Breast epithelium (tissue), 4 donors: ENCODE measurements around the gene CPPED1. TPM values are rescaled to one million over a fixed set of nuclear protein-coding genes. Genes with fewer than 3 reads are reported as not detected.

Source experiments
- DNase-seq, 2 donors: peaks; one replicate each; pipeline ENCODE4 v3.0.0-alpha.2; 2019; ENCODE audit warnings: low spot score in 2 of 2
- H3K27ac ChIP-seq, 2 donors: fragments of 200-600 bp; sonication (generic) in 1 of 2; one replicate each; pipeline ENCODE4 v1.5.1; 2016 to 2019; ENCODE audit warnings: mild to moderate bottlenecking in 1 of 2
- H3K27me3 ChIP-seq, 2 donors: fragments of 200-600 bp; sonication (generic) in 1 of 2; one replicate each; pipeline versions ENCODE4 v1.5.1 to v1.6.0; 2017 to 2019; ENCODE audit warnings: control low read depth in 1 of 2, mild to moderate bottlenecking in 1 of 2
- H3K36me3 ChIP-seq: fragments of 200-600 bp; one replicate; pipeline ENCODE4 v1.5.1; 2019
- H3K4me1 ChIP-seq, 2 donors: fragments of 200-600 bp; sonication (generic); one replicate each; pipeline ENCODE4 v1.5.1; 2016 to 2019; ENCODE audit warnings: control low read depth in 1 of 2
- H3K4me3 ChIP-seq, 3 donors: fragments of 200-600 bp; sonication (generic); 1 replicate in 2 of 3; 2 replicates in 1 of 3; pipeline ENCODE4 v1.5.1; 2016 to 2019; ENCODE audit warnings: mild to moderate bottlenecking in 3 of 3, moderate library complexity in 2 of 3
- H3K9me3 ChIP-seq, 2 donors: fragments of 200-600 bp; sonication (generic) in 1 of 2; one replicate each; pipeline ENCODE4 v1.5.1; 2016 to 2019; ENCODE audit warnings: control low read depth in 1 of 2
- POLR2A ChIP-seq: fragments of 450-650 bp; IDR thresholded peaks from one replicate; pipeline ENCODE4 v1.6.1; 2016; ENCODE audit warnings: antibody characterized with exemption, mild to moderate bottlenecking, moderate library complexity
- POLR2AphosphoS5 ChIP-seq, 3 donors: sonication (generic); formaldehyde crosslinking; IDR thresholded peaks; one replicate each; pipeline ENCODE4 v1.6.1; 2017; ENCODE audit warnings: antibody characterized with exemption in 3 of 3
- intact Hi-C: fragments of 100-400 bp; cut with DNase I; formaldehyde crosslinking; loops from one replicate; pipeline ENCODE4 v1.15.1; 2023; ENCODE audit warnings: low total_unique reads
- total RNA-seq, 3 donors: library from RNA; depleted of rRNA; stranded (reverse); fragments of >200 nt; gene quantifications; one replicate each; pipeline ENCODE4 v1.1.0, GENCODE V29; 2016
- TF ChIP-seq, protein P1 (sequence below), 3 donors: fragments of 450-650 bp; IDR thresholded peaks; one replicate each; pipeline ENCODE4 v1.5.1; 2016 to 2017; ENCODE audit warnings: antibody characterized with exemption in 3 of 3, mild to moderate bottlenecking in 3 of 3, moderate library complexity in 3 of 3

CPPED1 gene, protein sequence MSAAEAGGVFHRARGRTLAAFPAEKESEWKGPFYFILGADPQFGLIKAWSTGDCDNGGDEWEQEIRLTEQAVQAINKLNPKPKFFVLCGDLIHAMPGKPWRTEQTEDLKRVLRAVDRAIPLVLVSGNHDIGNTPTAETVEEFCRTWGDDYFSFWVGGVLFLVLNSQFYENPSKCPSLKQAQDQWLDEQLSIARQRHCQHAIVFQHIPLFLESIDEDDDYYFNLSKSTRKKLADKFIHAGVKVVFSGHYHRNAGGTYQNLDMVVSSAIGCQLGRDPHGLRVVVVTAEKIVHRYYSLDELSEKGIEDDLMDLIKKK
- 10 to 100 TPM in 2 of 3 donors, 1 to 10 TPM in 1; 9.2 to 23.0 (median 16.4) TPM for total RNA-seq

DNA sequence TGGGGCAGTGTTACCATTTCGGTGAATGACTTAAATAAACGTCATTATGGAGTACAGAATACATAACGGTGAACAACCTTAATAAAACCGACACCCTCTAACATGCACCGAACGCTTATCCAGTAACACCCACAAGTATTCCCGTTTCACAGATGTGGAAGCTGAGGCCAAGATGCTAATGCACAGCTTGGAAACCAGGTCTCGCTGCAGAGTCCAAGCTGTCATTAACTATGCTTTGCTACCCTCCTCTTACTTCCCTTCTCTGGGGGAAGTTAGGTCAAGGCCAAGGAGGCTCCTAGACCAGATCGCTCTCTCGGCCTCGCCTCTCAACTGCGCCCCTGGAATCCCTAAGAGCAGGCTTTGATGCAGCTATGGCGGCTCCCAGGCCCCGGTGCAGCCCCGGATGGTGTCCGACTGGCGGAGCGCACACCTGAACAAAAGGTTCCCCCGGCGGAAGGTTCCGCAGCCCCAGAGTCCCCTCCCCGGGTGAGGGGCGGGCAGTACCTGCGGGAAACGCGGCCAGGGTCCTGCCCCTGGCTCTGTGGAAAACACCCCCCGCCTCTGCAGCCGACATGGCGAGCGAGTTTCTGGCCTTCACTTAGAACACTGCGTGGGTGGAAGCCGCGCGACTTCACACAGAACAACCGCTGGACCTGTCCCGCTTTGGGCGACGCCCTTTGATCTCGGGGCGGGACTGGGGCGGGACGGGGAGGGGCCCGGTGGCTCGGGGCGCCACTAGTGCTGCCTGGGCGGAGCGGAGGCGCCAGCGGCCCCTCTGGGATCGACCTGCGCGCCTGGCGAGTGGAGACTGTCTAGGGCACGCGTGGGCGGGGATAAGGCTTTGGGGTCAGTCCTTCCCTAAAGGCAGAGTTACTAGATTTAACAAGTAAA is at the start of gene CPPED1:
TSS of gene CPPED1 (minus strand) at position 685 of the 891 bp plus-strand sequence. CDS start at position 574, 111 bp downstream.
- Histone ChIP-seq H3K4me1 (no peaks in the 10 kb centered on the region), H3K36me3 (no peaks in the 10 kb centered on the region), H3K27ac (peak within 1 kb of the TSS; percentile 68 to 92), H3K27me3 (no peaks in the 10 kb centered on the region), H3K4me3 (peak within 1 kb of the TSS; percentile 54 to 77 (median 63)), H3K9me3 (no peaks in the 10 kb centered on the region)
- intact Hi-C loops, result loop anchor here (2.0 kb wide), 1 partner anchor 57 kb away; no protein-coding TSS in a partner anchor
- peak; percentile 81 to 87 for DNase-seq
- TF ChIP-seq POLR2AphosphoS5 (IDR thresholded peaks at IDR 0.05) (peak; percentile 61 to 64 (median 62)), POLR2A (peak; percentile 20)
- TF ChIP-seq, protein P1, sequence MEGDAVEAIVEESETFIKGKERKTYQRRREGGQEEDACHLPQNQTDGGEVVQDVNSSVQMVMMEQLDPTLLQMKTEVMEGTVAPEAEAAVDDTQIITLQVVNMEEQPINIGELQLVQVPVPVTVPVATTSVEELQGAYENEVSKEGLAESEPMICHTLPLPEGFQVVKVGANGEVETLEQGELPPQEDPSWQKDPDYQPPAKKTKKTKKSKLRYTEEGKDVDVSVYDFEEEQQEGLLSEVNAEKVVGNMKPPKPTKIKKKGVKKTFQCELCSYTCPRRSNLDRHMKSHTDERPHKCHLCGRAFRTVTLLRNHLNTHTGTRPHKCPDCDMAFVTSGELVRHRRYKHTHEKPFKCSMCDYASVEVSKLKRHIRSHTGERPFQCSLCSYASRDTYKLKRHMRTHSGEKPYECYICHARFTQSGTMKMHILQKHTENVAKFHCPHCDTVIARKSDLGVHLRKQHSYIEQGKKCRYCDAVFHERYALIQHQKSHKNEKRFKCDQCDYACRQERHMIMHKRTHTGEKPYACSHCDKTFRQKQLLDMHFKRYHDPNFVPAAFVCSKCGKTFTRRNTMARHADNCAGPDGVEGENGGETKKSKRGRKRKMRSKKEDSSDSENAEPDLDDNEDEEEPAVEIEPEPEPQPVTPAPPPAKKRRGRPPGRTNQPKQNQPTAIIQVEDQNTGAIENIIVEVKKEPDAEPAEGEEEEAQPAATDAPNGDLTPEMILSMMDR (IDR thresholded peaks at IDR 0.05), result no peak

DNA sequence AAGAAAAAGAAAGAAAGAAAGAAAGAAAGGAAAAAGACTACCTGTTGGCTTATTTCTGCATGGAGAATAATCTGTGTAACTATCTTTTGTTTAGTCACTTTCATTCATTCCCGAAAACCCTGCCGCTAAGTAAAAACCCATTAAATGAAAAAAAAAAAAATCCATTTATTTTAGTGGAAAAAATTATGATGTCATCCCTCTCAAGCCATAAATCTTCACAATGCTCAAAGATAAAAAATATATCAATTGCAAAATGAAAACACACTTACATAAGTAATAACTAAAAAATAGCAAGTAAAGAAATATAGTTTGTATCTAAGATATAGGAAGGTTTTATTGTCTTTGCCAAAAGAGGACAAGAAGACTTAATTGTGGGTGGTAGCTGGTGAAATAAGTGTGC is 46.5 kb upstream of the CPPED1 start:
- no peak overlapping the region for H3K4me3 ChIP-seq
- H3K36me3 ChIP-seq, result no peaks in the 10 kb centered on the region
- intact Hi-C loops, result no loop called here
- no peaks in the 10 kb centered on the region for H3K4me1 ChIP-seq
- H3K27ac ChIP-seq, result no peak overlapping the region
- TF ChIP-seq POLR2A (no peak), POLR2AphosphoS5 (IDR thresholded peaks at IDR 0.05) (no peak)
- TF ChIP-seq, protein P1 (IDR thresholded peaks at IDR 0.05), result no peak
- H3K9me3 ChIP-seq, result peaks cover 0 to 2% of the 10 kb centered on the region in 2 donors
- no peak for DNase-seq
- H3K27me3 ChIP-seq, result no peaks in the 10 kb centered on the region

DNA sequence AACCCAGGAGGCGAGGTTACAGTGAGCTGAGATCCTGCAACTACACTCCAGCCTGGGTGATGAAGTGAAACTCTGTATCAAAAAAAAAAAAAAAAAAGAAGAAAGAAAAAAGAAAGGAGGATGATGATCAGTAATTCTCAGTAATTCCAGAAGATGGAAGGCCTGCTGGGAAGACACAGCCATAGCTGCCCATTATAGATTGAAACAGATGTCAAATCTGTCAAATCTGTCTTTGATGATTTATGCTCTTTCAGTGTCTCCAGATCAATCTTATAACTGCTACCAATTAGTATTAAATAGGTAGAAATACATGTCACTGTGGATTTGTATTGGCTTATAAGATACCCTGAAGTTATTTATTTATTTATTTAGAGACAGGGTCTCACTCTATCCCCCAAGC is 42.9 kb upstream of the CPPED1 start:
- no peak for TF ChIP-seq POLR2A
- no peak for TF ChIP-seq POLR2AphosphoS5 (IDR thresholded peaks at IDR 0.05)
- TF ChIP-seq, protein P1 (IDR thresholded peaks at IDR 0.05), result no peak
- intact Hi-C loops, result no loop called here
- Histone ChIP-seq H3K4me3 (no peak overlapping the region), H3K9me3 (peaks cover 0 to 3% of the 10 kb centered on the region in 2 donors), H3K27ac (no peak overlapping the region), H3K27me3 (no peaks in the 10 kb centered on the region), H3K36me3 (no peaks in the 10 kb centered on the region), H3K4me1 (no peaks in the 10 kb centered on the region)
- DNase-seq, result no peak

DNA sequence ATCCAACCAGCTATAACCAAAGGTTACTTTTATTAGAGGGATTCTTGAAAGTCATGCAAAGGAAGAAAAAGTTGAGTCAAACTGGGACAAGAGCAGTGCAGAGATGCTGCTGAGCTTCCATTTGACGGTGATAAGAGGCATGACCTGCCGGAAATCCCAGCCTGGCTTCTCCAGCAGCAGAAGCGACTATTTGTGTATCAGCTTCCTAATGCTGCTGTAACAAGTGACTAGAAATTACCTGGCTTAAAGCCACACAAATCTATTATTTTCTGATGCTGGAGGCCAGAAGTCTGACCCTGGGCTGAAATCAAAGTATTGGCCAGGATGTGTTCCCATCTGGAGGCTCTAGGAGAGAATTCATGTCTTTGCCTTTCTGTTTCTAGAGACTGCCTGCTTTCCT is 41.6 kb upstream of the CPPED1 start:
- Histone ChIP-seq H3K4me1 (no peaks in the 10 kb centered on the region), H3K36me3 (no peaks in the 10 kb centered on the region), H3K4me3 (no peak overlapping the region), H3K9me3 (peaks cover 3% of the 10 kb centered on the region in 2 donors), H3K27ac (no peak overlapping the region), H3K27me3 (no peaks in the 10 kb centered on the region)
- no peak for DNase-seq
- TF ChIP-seq, protein P1 (IDR thresholded peaks at IDR 0.05), result no peak
- TF ChIP-seq POLR2A (no peak), POLR2AphosphoS5 (IDR thresholded peaks at IDR 0.05) (no peak)
- intact Hi-C loops, result no loop called here
